Ramos (cell line): ENCODE measurements around the gene ROR2.
"Not testable (repeated sequence)": the region's sequence is repeated elsewhere in the genome, so short reads cannot be mapped to it uniquely, and the experiment has no call there.

ENCODE experiments used
- in situ Hi-C: fragments of 300-500 bp; cut with MboI; formaldehyde crosslinking; loops from one replicate; pipeline ENCODE4 v1.14.3; 2022; ENCODE audit warnings: low sequenced_read_pairs; ENCODE audit not compliant: unreplicated experiment

ROR2 gene

GRCh38 chr9:91929331-91929730 lies 20.7 kb downstream of the ROR2 start:
- in situ Hi-C loops = no loop called here

DNA sequence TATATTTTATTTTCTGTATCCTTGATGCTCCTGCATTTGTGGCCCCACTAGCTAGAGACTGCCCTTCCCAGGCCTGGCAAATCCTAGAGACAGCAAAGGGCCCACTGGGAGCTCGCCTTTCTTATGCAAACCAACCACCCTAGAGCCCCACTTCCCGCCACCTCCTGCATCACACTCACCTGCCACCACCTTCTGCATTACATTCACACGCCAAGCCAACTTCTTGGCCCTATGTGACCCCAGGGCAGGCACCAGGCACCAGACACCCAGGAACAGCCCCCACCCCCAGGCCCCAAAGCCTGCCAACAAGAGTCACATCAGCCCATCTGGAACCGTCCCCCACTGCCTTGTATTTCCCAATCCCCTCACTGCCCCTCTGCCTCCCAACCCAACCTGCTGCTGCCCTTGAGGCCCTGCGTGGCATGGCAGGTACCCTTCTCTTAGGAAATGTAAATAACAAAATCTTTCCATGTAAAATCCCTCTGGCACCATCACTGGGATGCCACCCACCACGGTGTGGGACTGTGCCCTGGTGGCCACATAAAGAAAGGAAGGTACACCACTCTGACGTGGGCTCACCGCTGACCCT lies 22.0 kb downstream of the ROR2 start:
- in situ Hi-C loops = no loop called here

- in situ Hi-C loops = no loop called here
These were observed 25.9 kb downstream of the ROR2 start for GRCh38 chr9:91924090-91924489.

DNA sequence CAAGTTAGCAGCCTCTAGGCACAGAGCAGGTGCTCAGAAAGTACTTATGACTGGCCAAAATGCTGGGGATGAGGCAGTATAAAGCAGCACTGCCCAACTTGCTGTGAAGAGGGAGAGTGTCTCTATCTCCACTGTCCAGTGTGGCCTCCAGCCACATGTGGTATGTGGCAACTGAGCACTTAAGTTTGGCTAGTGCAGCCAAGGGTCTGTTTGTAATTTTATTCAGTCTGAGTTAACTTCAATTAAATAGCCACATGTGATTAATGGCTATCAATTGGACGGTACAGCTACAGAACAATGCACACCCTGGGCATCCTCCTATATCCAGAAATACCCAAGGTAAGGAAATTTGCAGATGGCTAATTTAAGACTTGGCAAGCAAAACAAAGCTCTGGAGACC lies 26.9 kb downstream of the ROR2 start:
- in situ Hi-C loops = no loop called here

GRCh38 chr9:91921371-91921770 lies 28.7 kb downstream of the ROR2 start:
- in situ Hi-C loops = no loop called here

GRCh38 chr9:91920630-91921350 lies 29.2 kb downstream of the ROR2 start:
- in situ Hi-C loops = no loop called here

DNA sequence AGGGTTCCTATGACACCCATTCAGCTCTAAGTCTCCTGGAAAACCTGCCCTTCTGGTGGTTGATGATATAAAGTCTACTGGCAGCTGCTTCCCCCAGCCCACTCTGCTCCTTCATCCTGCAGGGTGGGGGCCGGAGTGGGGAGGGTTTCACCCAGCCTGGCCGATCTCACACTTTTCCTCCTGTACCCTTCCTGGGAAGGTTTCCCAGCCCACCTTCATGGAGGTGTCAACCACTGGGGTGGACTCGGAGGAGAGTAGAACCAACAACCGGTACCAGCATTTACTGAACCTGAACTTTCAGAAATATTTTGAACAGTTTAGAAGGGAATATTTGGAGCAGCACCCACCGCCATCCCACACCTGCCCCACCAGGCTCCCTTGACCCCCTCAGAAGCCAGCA lies 30.4 kb downstream of the ROR2 start:
- in situ Hi-C loops = no loop called here

- in situ Hi-C loops = no loop called here
These were observed 32.6 kb downstream of the ROR2 start for GRCh38 chr9:91917436-91917835.

- in situ Hi-C loops = no loop called here
These were observed 34.3 kb downstream of the ROR2 start for GRCh38 chr9:91915524-91916263.

DNA sequence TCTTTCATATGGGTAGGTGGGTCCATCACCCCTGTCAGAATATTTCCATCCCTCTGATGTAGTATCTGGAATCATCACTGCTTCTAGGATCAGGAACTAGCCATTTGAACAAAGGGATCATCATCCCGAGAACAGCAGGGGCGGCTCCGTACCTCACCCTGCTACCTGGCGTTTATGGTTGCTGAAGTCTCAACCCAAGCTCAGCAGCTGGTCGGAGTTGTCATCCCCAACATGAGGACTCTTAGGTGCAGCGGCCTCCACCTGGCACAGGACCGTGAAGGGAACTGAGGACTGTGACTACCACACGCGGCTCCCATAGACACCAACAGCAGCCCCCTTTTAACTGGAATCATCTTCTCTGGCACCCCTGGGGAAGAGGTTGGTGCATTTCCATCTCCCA lies 35.1 kb downstream of the ROR2 start:
- in situ Hi-C loops = no loop called here

DNA sequence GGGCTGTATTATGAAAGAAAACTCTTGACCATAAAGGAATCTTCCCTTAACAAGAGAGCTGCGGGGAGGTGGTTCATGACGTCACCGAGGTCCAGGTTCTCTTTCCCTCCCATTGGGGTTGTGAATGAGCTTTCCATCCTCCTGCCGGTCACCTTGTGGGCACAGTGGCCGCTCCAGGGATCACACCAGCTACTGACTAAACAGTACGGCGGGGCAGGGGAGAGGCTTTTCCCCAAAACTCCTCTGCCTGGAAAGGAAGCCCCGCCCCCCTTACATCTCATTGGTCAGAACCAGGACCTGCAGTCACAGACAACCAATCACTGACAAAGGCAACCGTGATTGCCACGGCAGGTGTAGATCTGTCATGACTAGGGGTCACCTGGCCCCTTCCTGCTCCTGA lies 35.6 kb downstream of the ROR2 start:
- in situ Hi-C loops = no loop called here

DNA sequence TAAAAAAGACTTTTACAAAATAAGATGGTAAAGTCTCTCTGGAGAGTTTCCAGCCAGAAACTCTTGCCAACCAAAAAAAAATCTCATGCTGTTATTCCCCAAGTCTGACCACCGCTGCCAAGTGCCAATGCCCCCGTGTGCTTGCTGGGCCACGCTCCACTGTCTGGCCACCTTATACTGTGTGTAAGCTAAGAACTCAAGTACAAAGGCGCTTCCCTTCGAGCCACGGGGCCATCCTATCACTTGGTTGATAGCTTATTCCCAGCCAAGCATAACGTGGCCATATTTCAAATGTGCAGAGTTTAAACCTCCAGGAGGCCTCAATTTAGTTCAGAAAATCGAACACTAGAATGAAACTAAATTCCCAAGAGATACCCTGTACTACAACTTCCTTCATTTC lies 36.0 kb downstream of the ROR2 start:
- in situ Hi-C loops = no loop called here

- in situ Hi-C loops = no loop called here
These were observed 36.9 kb downstream of the ROR2 start for GRCh38 chr9:91913096-91913495.

GRCh38 chr9:91911657-91912056 lies 38.4 kb downstream of the ROR2 start:
- in situ Hi-C loops = no loop called here

DNA sequence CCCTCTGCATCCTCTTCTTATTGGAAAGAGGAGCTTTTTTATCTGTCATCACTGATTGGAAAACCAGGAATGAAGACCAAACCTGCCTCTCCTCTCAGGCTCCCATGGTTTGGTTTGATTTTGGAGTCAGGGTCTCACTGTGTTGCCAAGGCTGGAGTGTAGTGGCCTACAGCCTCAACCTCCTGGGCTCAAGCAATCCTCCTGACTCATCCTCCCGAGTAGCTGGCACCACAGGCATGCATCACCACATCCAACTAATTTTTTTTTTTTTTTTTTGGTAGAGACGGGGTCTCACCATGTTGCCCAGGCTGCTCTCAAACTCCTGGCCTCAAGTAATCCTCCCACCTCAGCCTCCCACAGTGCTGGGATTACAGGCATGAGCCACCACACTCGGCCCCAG lies 40.8 kb downstream of the ROR2 start:
- in situ Hi-C loops = not testable (repeated sequence)

- in situ Hi-C loops = no loop called here
These were observed 41.3 kb downstream of the ROR2 start for GRCh38 chr9:91908746-91909145.

DNA sequence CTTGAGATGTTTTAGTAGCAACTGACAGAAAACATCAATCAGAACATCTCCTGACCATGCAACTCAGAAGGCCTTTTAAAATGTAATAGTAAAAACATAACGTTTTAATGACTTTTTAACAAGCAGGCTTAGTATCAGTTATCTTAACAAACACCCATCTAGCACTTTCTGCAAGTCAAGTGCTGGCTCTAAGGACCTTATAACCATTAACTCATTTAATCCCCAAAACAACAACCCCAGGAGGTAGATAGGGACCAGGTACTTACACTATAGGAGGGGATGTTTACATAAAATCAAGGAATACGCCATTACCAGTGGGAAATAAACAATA lies 41.8 kb downstream of the ROR2 start:
- in situ Hi-C loops = no loop called here

GRCh38 chr9:91907484-91908292 lies 42.3 kb downstream of the ROR2 start:
- in situ Hi-C loops = no loop called here

- in situ Hi-C loops = no loop called here
These were observed 44.0 kb downstream of the ROR2 start for GRCh38 chr9:91905991-91906469.

DNA sequence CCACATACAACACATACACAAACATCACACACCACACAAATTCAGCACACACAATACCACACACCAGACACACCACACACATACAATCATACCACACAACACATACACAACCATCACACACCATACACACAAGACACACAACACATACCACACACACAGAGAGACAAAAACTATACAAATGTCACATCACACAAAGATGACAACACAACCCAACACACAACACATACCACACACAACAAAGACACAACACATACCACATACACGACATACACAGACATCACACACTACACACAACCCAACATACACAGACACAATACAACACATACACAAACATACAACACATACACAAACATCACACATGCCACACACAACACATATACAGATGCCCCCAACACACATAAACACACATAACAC lies 44.8 kb downstream of the ROR2 start:
- in situ Hi-C loops = no loop called here
